ENCODE measurements around the gene RNF44. TPM values are rescaled to one million over a fixed set of nuclear protein-coding genes. Genes with fewer than 3 reads are reported as not detected.

The RNF44 gene
- total and polyA plus RNA-seq, 2 of the 4 experiments (the other 2 are of a cell fraction): 0.54 to 12.4 TPM

DNA sequence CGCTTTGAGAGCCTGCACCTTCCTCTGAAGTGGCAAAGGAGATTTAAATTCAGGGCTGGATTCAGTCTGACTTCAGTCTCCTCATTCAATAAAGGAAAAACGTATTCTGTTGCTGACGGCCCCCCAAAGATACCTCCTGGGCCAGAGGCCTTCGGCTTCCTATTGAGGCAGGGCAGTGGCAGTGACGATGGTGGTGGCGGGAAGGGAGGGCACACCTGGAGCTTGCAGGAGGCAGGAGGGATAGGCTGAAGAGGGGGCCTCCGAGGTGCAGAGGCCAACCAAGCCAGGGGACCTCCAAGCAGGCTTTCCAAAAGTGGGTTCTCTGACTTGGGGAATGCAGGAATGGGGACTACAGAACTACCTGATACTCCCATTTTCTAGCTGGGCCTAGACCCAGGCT lies 15.9 kb downstream of the RNF44 start:
- BruUV-seq (replicated peaks): no TSS peak
- in situ Hi-C loops (cut with MboI; ENCODE audit: low sequenced_read_pairs): no loop called here

More for the DNA sequence above, 15.9 kb downstream of the RNF44 start:
- no peak overlapping the region for H3K4me2 ChIP-seq (ENCODE audit: low read depth, low read length)
- no peak overlapping the region for H2BK15ac ChIP-seq (ENCODE audit: low read depth, low read length)
- no peaks in the 10 kb centered on the region for H3K9me1 ChIP-seq (ENCODE audit: insufficient read depth, low read length)
- no peak overlapping the region for H3K18ac ChIP-seq (ENCODE audit: low read depth, low read length)
- H2BK5ac ChIP-seq (ENCODE audit: low read depth, low read length, poor library complexity, severe bottlenecking): no peak overlapping the region
- no peaks in the 10 kb centered on the region for H3K9me3 ChIP-seq (ENCODE audit: control insufficient read depth, insufficient read depth, low read length)
- ChIA-PET POLR2A (ENCODE audit: unreplicated experiment) (no interaction called here), CTCF (no interaction called here)
- H3K23ac ChIP-seq (ENCODE audit: low read depth, low read length): no peak overlapping the region; the same call in 1 of the 2 replicates
- no peak overlapping the region for H2BK20ac ChIP-seq (ENCODE audit: low read depth, low read length)
- no peak overlapping the region for H3K27ac ChIP-seq (ENCODE audit: insufficient read depth, low read length)
- ATAC-seq (ENCODE audit: low read depth) (no peak), DNase-seq (no peak)
- no peak overlapping the region for H4K5ac ChIP-seq (ENCODE audit: low read depth, low read length)
- H3K79me1 ChIP-seq (ENCODE audit: low read depth in 1 of 2, low read length in 2 of 2): no peaks in the 10 kb centered on the region
- no CpG with 5 or more reads among the region's 7 CpGs for WGBS, 2 experiments (ENCODE audit: extremely low coverage in 2 of 2, insufficient read length in 1 of 2)
- H3K4me3 ChIP-seq (ENCODE audit: insufficient read depth, low read depth, low read length): no peak overlapping the region
- no peak overlapping the region for H3K56ac ChIP-seq (ENCODE audit: extremely low read depth, insufficient read depth, low read length)
- dilution Hi-C loops (cut with HindIII; ENCODE audit: low sequenced_read_pairs, unreplicated experiment) (no loop called here), intact Hi-C loops (cut with micrococcal nuclease) (no loop called here)
- H3K9ac ChIP-seq (ENCODE audit: low read depth, low read length): no peak overlapping the region
- no peak overlapping the region for H4K8ac ChIP-seq (ENCODE audit: low read depth in 2 of 2, low read length in 2 of 2)
- no peaks in the 10 kb centered on the region for H3K36me3 ChIP-seq (ENCODE audit: control insufficient read depth, insufficient read depth, low read length)
- H3K4ac ChIP-seq (ENCODE audit: low read depth, low read length): no peak overlapping the region
- H3K14ac ChIP-seq (replicated peaks; ENCODE audit: low read depth, low read length): no peak overlapping the region
- no peak overlapping the region for H2AFZ ChIP-seq (replicated peaks; ENCODE audit: low read length, poor library complexity)
- no peak overlapping the region for H2AK5ac ChIP-seq (ENCODE audit: low read depth, low read length)
- TF ChIP-seq SMC3 (IDR thresholded peaks at IDR 0.05; ENCODE audit: low read depth, low read length): no peak
- no peak for TF ChIP-seq CTCF (conservative IDR thresholded peaks at IDR 0.05; ENCODE audit: low read depth, low read length)
- no peak for TF ChIP-seq CHD1 (IDR thresholded peaks at IDR 0.05; ENCODE audit: low read depth, low read length)
- no peak for TF ChIP-seq FOS (IDR thresholded peaks at IDR 0.05; ENCODE audit: low read depth, low read length)
- TF ChIP-seq RAD21 (IDR thresholded peaks at IDR 0.05; ENCODE audit: low read length): no peak
- TF ChIP-seq RCOR1 (IDR thresholded peaks at IDR 0.05; ENCODE audit: insufficient replicate concordance, low read length): no peak
- TF ChIP-seq MAFK (IDR thresholded peaks at IDR 0.05; ENCODE audit: low read depth, low read length): no peak
- TF ChIP-seq, protein P1, sequence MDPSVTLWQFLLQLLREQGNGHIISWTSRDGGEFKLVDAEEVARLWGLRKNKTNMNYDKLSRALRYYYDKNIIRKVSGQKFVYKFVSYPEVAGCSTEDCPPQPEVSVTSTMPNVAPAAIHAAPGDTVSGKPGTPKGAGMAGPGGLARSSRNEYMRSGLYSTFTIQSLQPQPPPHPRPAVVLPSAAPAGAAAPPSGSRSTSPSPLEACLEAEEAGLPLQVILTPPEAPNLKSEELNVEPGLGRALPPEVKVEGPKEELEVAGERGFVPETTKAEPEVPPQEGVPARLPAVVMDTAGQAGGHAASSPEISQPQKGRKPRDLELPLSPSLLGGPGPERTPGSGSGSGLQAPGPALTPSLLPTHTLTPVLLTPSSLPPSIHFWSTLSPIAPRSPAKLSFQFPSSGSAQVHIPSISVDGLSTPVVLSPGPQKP (IDR thresholded peaks at IDR 0.05; ENCODE audit: borderline replicate concordance, low read depth, low read length): no peak
- no peak for TF ChIP-seq BHLHE40 (IDR thresholded peaks at IDR 0.05; ENCODE audit: low read depth, low read length)
- no peak for TF ChIP-seq NFE2L2 (IDR thresholded peaks at IDR 0.05; ENCODE audit: low read depth, low read length)
- no peak for TF ChIP-seq USF2 (IDR thresholded peaks at IDR 0.05; ENCODE audit: low read depth, low read length)
- TF ChIP-seq MAZ (IDR thresholded peaks at IDR 0.05; ENCODE audit: borderline replicate concordance, low read depth, low read length): no peak
- no peak for TF ChIP-seq CEBPB (IDR thresholded peaks at IDR 0.05; ENCODE audit: low read depth, low read length)
- TF ChIP-seq POLR2A (IDR thresholded peaks at IDR 0.05; ENCODE audit: low read depth, low read length): no peak
- no peak for TF ChIP-seq MXI1 (IDR thresholded peaks at IDR 0.05; ENCODE audit: borderline replicate concordance, low read depth, low read length)
- H2AK9ac ChIP-seq (replicated peaks; ENCODE audit: low read depth, low read length, poor library complexity): no peak overlapping the region
- no peak overlapping the region for H2BK120ac ChIP-seq (ENCODE audit: low read depth, low read length)
- H4K20me1 ChIP-seq (ENCODE audit: insufficient read depth, low read length): no peaks in the 10 kb centered on the region
- H3K27me3 ChIP-seq (ENCODE audit: control insufficient read depth, insufficient read depth, low read length): no peaks in the 10 kb centered on the region
- H3K4me1 ChIP-seq (ENCODE audit: control insufficient read depth, insufficient read depth, low read length): no peaks in the 10 kb centered on the region
- H4K91ac ChIP-seq (ENCODE audit: insufficient read depth, low read depth, low read length): no peak overlapping the region

All from IMR-90 (cell line).